ENCODE measurements around the gene TDRKH.

TDRKH gene

GRCh38 chr1:151777317-151777716, 13.0 kb downstream of the TDRKH start:
- Histone ChIP-seq H3K9me3 (ENCODE audit: control insufficient read depth, low read length) (no peaks in the 10 kb centered on the region), H3K4me3 (ENCODE audit: insufficient read depth in 1 of 2, low read depth in 1 of 2, low read length in 2 of 2) (no peak overlapping the region), H3K36me3 (ENCODE audit: control insufficient read depth in 1 of 2, insufficient read depth in 2 of 2, low read depth in 1 of 2, low read length in 2 of 2) (peaks cover 0 to 9% of the 10 kb centered on the region in 2 experiments), H3K18ac (ENCODE audit: low read depth in 1 of 2, low read length in 2 of 2) (no peak overlapping the region), H3K4me2 (ENCODE audit: low read length, poor library complexity, severe bottlenecking) (no peak overlapping the region), H3K27ac (ENCODE audit: low read length, poor library complexity, severe bottlenecking) (no peak overlapping the region), H2BK12ac (ENCODE audit: low read length in 2 of 2) (no peak overlapping the region), H2BK15ac (ENCODE audit: low read depth, poor library complexity, severe bottlenecking) (no peak overlapping the region), H3K14ac (ENCODE audit: low read length in 2 of 2) (no peak overlapping the region), H3K27me3 (ENCODE audit: control insufficient read depth in 1 of 2, insufficient read depth in 1 of 2, low read length in 2 of 2) (no peaks in the 10 kb centered on the region), H2AFZ (ENCODE audit: low read depth, low read length) (no peak overlapping the region), H3K4me1 (ENCODE audit: control insufficient read depth, insufficient read depth, low read depth, low read length) (no peaks in the 10 kb centered on the region), H3K4ac (ENCODE audit: low read depth in 1 of 2, low read length in 2 of 2) (no peak overlapping the region), H3K9ac (ENCODE audit: low read length) (no peak overlapping the region), H3K23ac (ENCODE audit: low read length in 2 of 2) (no peak overlapping the region), H2BK5ac (ENCODE audit: low read depth, low read length, poor library complexity, severe bottlenecking) (no peak overlapping the region), H3K79me1 (replicated peaks; ENCODE audit: low read length, poor library complexity, severe bottlenecking) (no peaks in the 10 kb centered on the region), H2BK120ac (ENCODE audit: low read depth, low read length) (no peak overlapping the region), H4K8ac (ENCODE audit: low read length) (no peak overlapping the region), H4K91ac (ENCODE audit: low read length) (no peak overlapping the region), H2AK5ac (ENCODE audit: low read length, severe bottlenecking) (no peak overlapping the region)
- WGBS = 83% methylated on average over 3 of the region's 4 CpGs
- no peak for DNase-seq

GRCh38 chr1:151776665-151777062, 13.6 kb downstream of the TDRKH start:
- peaks cover 0 to 9% of the 10 kb centered on the region in 2 experiments for H3K36me3 ChIP-seq (ENCODE audit: control insufficient read depth in 1 of 2, insufficient read depth in 2 of 2, low read depth in 1 of 2, low read length in 2 of 2)
- WGBS = 94% methylated on average over 2 of the region's 3 CpGs

GRCh38 chr1:151775894-151776664, 14.2 kb downstream of the TDRKH start:
- H2BK120ac ChIP-seq (ENCODE audit: low read depth, low read length) = no peak overlapping the region
- no peak for DNase-seq
- no peak overlapping the region for H3K14ac ChIP-seq (ENCODE audit: low read length in 2 of 2)

More at GRCh38 chr1:151776665-151777062, 13.6 kb downstream of the TDRKH start:
- no peak overlapping the region for H2BK15ac ChIP-seq (ENCODE audit: low read depth, poor library complexity, severe bottlenecking)
- DNase-seq = no peak
- no peak overlapping the region for H3K27ac ChIP-seq (ENCODE audit: low read length, poor library complexity, severe bottlenecking)
- no peak overlapping the region for H3K9ac ChIP-seq (ENCODE audit: low read length)
- no peaks in the 10 kb centered on the region for H3K4me1 ChIP-seq (ENCODE audit: control insufficient read depth, insufficient read depth, low read depth, low read length)
- H3K4ac ChIP-seq (ENCODE audit: low read depth in 1 of 2, low read length in 2 of 2) = no peak overlapping the region
- no peak overlapping the region for H2BK120ac ChIP-seq (ENCODE audit: low read depth, low read length)
- no peak overlapping the region for H4K91ac ChIP-seq (ENCODE audit: low read length)
- H3K4me3 ChIP-seq (ENCODE audit: insufficient read depth in 1 of 2, low read depth in 1 of 2, low read length in 2 of 2) = no peak overlapping the region
- H3K4me2 ChIP-seq (ENCODE audit: low read length, poor library complexity, severe bottlenecking) = no peak overlapping the region
- H2BK12ac ChIP-seq (ENCODE audit: low read length in 2 of 2) = no peak overlapping the region
- no peak overlapping the region for H3K14ac ChIP-seq (ENCODE audit: low read length in 2 of 2)
- no peak overlapping the region for H4K8ac ChIP-seq (ENCODE audit: low read length)
- H3K79me1 ChIP-seq (replicated peaks; ENCODE audit: low read length, poor library complexity, severe bottlenecking) = no peaks in the 10 kb centered on the region
- H3K9me3 ChIP-seq (ENCODE audit: control insufficient read depth, low read length) = no peaks in the 10 kb centered on the region
- no peak overlapping the region for H3K23ac ChIP-seq (ENCODE audit: low read length in 2 of 2)
- H3K27me3 ChIP-seq (ENCODE audit: control insufficient read depth in 1 of 2, insufficient read depth in 1 of 2, low read length in 2 of 2) = no peaks in the 10 kb centered on the region
- H2BK5ac ChIP-seq (ENCODE audit: low read depth, low read length, poor library complexity, severe bottlenecking) = no peak overlapping the region
- no peak overlapping the region for H3K18ac ChIP-seq (ENCODE audit: low read depth in 1 of 2, low read length in 2 of 2)
- H2AK5ac ChIP-seq (ENCODE audit: low read length, severe bottlenecking) = no peak overlapping the region
- no peak overlapping the region for H2AFZ ChIP-seq (ENCODE audit: low read depth, low read length)

GRCh38 chr1:151774256-151774922, 15.9 kb downstream of the TDRKH start:
- no peak overlapping the region for H4K8ac ChIP-seq (ENCODE audit: low read length)
- no peaks in the 10 kb centered on the region for H3K79me1 ChIP-seq (replicated peaks; ENCODE audit: low read length, poor library complexity, severe bottlenecking)
- H3K36me3 ChIP-seq (ENCODE audit: control insufficient read depth in 1 of 2, insufficient read depth in 2 of 2, low read depth in 1 of 2, low read length in 2 of 2) = peaks cover 0 to 9% of the 10 kb centered on the region in 2 experiments
- H2BK120ac ChIP-seq (ENCODE audit: low read depth, low read length) = no peak overlapping the region
- no peak overlapping the region for H3K18ac ChIP-seq (ENCODE audit: low read depth in 1 of 2, low read length in 2 of 2)
- no peak overlapping the region for H2BK15ac ChIP-seq (ENCODE audit: low read depth, poor library complexity, severe bottlenecking)
- no peak overlapping the region for H2AK5ac ChIP-seq (ENCODE audit: low read length, severe bottlenecking)
- H3K4ac ChIP-seq (ENCODE audit: low read depth in 1 of 2, low read length in 2 of 2) = no peak overlapping the region
- no peak for DNase-seq
- H2BK12ac ChIP-seq (ENCODE audit: low read length in 2 of 2) = no peak overlapping the region
- WGBS = 69% methylated on average over 2 of the region's 3 CpGs
- H3K4me1 ChIP-seq (ENCODE audit: control insufficient read depth, insufficient read depth, low read depth, low read length) = no peaks in the 10 kb centered on the region
- H3K9ac ChIP-seq (ENCODE audit: low read length) = no peak overlapping the region
- no peak overlapping the region for H3K4me2 ChIP-seq (ENCODE audit: low read length, poor library complexity, severe bottlenecking)
- no peak overlapping the region for H2BK5ac ChIP-seq (ENCODE audit: low read depth, low read length, poor library complexity, severe bottlenecking)
- no peak overlapping the region for H3K23ac ChIP-seq (ENCODE audit: low read length in 2 of 2)
- H4K91ac ChIP-seq (ENCODE audit: low read length) = no peak overlapping the region
- H3K27me3 ChIP-seq (ENCODE audit: control insufficient read depth in 1 of 2, insufficient read depth in 1 of 2, low read length in 2 of 2) = no peaks in the 10 kb centered on the region
- H2AFZ ChIP-seq (ENCODE audit: low read depth, low read length) = no peak overlapping the region
- H3K14ac ChIP-seq (ENCODE audit: low read length in 2 of 2) = no peak overlapping the region
- H3K9me3 ChIP-seq (ENCODE audit: control insufficient read depth, low read length) = no peaks in the 10 kb centered on the region
- no peak overlapping the region for H3K4me3 ChIP-seq (ENCODE audit: insufficient read depth in 1 of 2, low read depth in 1 of 2, low read length in 2 of 2)
- H3K27ac ChIP-seq (ENCODE audit: low read length, poor library complexity, severe bottlenecking) = no peak overlapping the region

More at GRCh38 chr1:151775894-151776664, 14.2 kb downstream of the TDRKH start:
- no peak overlapping the region for H3K18ac ChIP-seq (ENCODE audit: low read depth in 1 of 2, low read length in 2 of 2)
- H3K4ac ChIP-seq (ENCODE audit: low read depth in 1 of 2, low read length in 2 of 2) = no peak overlapping the region
- H4K91ac ChIP-seq (ENCODE audit: low read length) = no peak overlapping the region
- WGBS = 94% methylated on average over 7 of the region's 7 CpGs
- H2AK5ac ChIP-seq (ENCODE audit: low read length, severe bottlenecking) = no peak overlapping the region
- no peak overlapping the region for H3K4me3 ChIP-seq (ENCODE audit: insufficient read depth in 1 of 2, low read depth in 1 of 2, low read length in 2 of 2)
- H3K4me2 ChIP-seq (ENCODE audit: low read length, poor library complexity, severe bottlenecking) = no peak overlapping the region
- no peaks in the 10 kb centered on the region for H3K9me3 ChIP-seq (ENCODE audit: control insufficient read depth, low read length)
- H2BK12ac ChIP-seq (ENCODE audit: low read length in 2 of 2) = no peak overlapping the region
- H2BK15ac ChIP-seq (ENCODE audit: low read depth, poor library complexity, severe bottlenecking) = no peak overlapping the region
- H2AFZ ChIP-seq (ENCODE audit: low read depth, low read length) = no peak overlapping the region
- H3K23ac ChIP-seq (ENCODE audit: low read length in 2 of 2) = no peak overlapping the region
- peaks cover 0 to 9% of the 10 kb centered on the region in 2 experiments for H3K36me3 ChIP-seq (ENCODE audit: control insufficient read depth in 1 of 2, insufficient read depth in 2 of 2, low read depth in 1 of 2, low read length in 2 of 2)
- H3K4me1 ChIP-seq (ENCODE audit: control insufficient read depth, insufficient read depth, low read depth, low read length) = no peaks in the 10 kb centered on the region
- no peak overlapping the region for H4K8ac ChIP-seq (ENCODE audit: low read length)
- no peaks in the 10 kb centered on the region for H3K79me1 ChIP-seq (replicated peaks; ENCODE audit: low read length, poor library complexity, severe bottlenecking)
- no peaks in the 10 kb centered on the region for H3K27me3 ChIP-seq (ENCODE audit: control insufficient read depth in 1 of 2, insufficient read depth in 1 of 2, low read length in 2 of 2)
- H2BK5ac ChIP-seq (ENCODE audit: low read depth, low read length, poor library complexity, severe bottlenecking) = no peak overlapping the region
- H3K27ac ChIP-seq (ENCODE audit: low read length, poor library complexity, severe bottlenecking) = no peak overlapping the region
- no peak overlapping the region for H3K9ac ChIP-seq (ENCODE audit: low read length)

All from mesenchymal stem cell (in vitro differentiated cells and primary cell).